AG09319 (cell line): ENCODE data around the gene MPPED2.

Experiments used
- DNase-seq: peaks from one replicate; pipeline ENCODE4 v3.0.0-alpha.2; 2010; ENCODE audit warnings: low read depth; ENCODE audit errors: extremely low read depth
- TF ChIP-seq, protein P1 (sequence below): IDR thresholded peaks from 2 replicates; pipeline ENCODE4 v1.5.1; 2011; ENCODE audit warnings: low read depth, mild to moderate bottlenecking, inconsistent platforms, low read length, moderate library complexity

The MPPED2 gene

DNA sequence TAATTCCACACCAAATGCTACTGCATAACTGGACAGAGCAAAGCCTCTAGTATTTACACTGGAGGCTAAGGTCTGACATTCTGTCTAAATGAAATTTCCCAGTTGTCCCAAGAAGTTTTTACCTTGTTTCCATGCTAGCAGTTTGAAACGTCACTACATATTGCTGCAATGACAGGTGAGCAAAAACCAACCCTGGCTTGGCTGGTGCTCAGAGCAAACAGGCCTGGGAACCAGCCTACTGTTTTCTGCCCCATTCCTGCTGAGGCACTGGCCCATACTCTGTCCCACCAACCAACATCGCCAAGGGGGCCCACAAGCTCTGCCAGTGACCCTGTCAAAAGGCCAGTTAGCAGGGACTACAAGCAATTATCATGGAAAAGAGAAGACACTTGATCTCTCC is 131.1 kb downstream of the MPPED2 start:
- DNase-seq: no peak
- TF ChIP-seq, protein P1, sequence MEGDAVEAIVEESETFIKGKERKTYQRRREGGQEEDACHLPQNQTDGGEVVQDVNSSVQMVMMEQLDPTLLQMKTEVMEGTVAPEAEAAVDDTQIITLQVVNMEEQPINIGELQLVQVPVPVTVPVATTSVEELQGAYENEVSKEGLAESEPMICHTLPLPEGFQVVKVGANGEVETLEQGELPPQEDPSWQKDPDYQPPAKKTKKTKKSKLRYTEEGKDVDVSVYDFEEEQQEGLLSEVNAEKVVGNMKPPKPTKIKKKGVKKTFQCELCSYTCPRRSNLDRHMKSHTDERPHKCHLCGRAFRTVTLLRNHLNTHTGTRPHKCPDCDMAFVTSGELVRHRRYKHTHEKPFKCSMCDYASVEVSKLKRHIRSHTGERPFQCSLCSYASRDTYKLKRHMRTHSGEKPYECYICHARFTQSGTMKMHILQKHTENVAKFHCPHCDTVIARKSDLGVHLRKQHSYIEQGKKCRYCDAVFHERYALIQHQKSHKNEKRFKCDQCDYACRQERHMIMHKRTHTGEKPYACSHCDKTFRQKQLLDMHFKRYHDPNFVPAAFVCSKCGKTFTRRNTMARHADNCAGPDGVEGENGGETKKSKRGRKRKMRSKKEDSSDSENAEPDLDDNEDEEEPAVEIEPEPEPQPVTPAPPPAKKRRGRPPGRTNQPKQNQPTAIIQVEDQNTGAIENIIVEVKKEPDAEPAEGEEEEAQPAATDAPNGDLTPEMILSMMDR: no peak

DNA sequence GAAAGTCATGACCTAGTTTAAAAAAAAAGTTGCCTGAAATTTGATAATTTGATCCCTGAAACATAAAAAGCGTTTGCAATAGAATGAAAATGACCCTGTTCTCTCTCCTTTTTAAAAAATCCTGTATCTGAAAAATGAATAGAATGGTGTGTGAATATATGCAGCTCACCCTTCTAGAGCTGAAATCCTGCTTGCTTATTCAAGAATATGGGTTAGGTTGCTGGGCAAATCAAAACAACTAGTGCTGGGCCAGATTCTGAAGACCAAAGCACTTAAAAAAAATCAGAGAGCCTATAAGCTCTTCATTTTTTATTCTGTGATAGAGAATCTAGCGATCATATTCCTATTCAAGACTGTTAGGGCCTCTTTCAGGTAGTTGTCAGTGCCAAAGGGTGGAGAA is 131.6 kb downstream of the MPPED2 start:
- TF ChIP-seq, protein P1: no peak
- no peak for DNase-seq

DNA sequence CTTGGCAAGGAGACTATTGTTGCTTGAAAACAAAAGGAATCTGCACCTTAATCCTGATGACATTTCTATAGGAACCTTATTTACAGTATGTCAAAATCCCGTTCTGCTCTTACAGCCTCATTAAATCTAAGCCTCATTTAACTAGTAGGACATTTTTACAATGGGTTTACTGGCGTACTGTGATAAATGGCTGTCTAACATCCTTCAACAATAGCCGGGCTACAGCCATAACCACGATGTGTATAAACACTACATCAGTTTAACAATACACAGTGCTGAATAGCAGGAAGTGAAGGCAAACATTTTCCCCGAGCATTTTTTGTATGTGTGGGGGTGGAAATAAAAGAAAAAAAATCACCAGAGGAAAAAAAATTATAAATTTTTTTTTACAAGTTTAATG is 132.0 kb downstream of the MPPED2 start:
- TF ChIP-seq, protein P1: no peak
- no peak for DNase-seq

DNA sequence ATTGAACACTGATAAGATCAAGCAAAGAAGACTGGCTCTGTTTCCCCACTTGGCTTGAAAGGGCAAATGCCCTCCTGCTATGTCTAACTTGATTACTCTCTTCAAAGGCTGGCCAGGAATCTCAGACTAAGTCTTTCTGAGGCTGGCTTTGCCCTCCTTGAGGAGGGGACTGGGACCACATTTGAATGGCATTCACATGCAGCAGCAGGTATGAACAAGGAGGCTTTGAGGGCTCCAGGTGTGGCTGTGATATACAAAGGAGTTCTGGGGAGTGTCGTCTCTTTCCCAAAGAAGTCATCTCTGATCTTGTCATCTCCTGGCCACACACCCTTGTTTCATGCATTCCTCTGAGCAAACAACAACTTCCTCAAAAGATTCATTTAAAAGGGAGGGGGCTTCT is 132.4 kb downstream of the MPPED2 start:
- DNase-seq: no peak
- TF ChIP-seq, protein P1: no peak

DNA sequence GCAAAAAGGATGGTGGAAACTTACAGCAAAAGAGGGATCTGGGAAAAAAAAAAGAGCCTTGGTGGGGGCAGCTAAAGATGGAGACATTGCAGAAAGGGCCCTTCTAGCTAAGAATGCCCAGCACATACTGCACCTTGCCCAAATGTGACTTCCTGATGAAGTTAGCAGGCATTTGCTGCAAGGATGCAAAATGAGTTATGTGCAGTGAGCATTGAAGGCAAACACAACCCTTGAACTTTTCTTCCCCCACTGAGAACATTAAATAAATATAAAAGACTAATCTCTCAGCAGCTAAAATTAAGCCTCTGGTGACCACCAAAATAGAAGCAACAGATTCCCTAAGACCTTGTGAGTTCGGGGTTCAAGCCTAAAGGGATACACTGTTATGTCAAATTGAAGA is 133.3 kb downstream of the MPPED2 start:
- TF ChIP-seq, protein P1: no peak

DNA sequence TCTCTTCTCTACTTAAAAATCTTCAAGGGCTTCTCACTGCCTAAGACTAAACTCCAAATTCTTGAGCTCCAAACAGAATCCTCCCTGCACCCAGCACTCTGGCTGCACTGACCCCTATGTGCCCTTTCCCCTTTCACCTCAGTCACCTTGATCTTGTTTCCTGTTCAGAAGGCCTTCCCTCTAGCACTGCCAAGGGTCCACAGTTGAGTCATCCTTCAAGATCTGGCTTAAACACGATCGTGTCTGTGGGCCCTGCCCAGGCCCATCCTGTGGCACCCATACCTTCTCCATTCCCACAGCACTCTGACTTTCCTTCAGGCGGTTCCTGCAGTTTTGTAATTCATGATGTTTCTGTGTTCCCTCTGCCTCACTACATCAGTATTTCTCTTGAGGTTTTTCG is 134.0 kb downstream of the MPPED2 start:
- TF ChIP-seq, protein P1: no peak
- DNase-seq: no peak

More for the DNA sequence above, 133.3 kb downstream of the MPPED2 start:
- DNase-seq: no peak

DNA sequence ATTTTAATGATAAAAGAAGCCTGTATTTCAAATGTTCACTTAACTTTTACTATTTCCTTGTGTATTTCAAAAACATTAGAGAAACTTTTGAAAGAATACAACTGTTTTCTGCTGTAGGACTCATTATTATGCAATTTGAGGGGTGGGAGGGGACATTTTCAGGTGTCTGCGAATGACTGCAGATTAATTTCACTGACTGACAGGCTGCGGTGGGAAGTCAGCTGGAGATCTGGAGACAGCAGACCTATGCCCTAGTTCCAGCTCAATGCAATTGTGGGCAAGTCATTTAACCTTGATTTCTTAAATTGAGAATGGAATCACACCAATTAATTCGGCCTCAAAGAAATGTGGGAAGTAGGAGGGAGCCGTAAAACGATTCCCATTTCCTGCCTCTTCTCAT is 134.5 kb downstream of the MPPED2 start:
- TF ChIP-seq, protein P1: no peak

More for the DNA sequence above, 134.5 kb downstream of the MPPED2 start:
- no peak for DNase-seq
